ENCODE results near the gene GPSM3. TPM values are rescaled to one million over a fixed set of nuclear protein-coding genes. Genes with fewer than 3 reads are reported as not detected.

Gene GPSM3
- total RNA-seq, 1 donor from 2014 or later: 4.5 TPM

- H3K27ac Mint-ChIP-seq: no peak overlapping the region
- Histone ChIP-seq H3K79me2 (ENCODE audit: low read depth) (no peaks in the 10 kb centered on the region), H3K36me3 (no peaks in the 10 kb centered on the region), H3K4me1 (no peaks in the 10 kb centered on the region), H3K27ac (no peak overlapping the region), H3K4me2 (no peak overlapping the region), H2AFZ (replicated peaks) (no peak overlapping the region), H3K4me3 (no peak overlapping the region), H3K27me3 (no peaks in the 10 kb centered on the region), H3F3A (ENCODE audit: low read depth) (no peaks in the 10 kb centered on the region), H3K9ac (no peak overlapping the region), H4K20me1 (ENCODE audit: low read depth) (no peaks in the 10 kb centered on the region), H3K9me3 (ENCODE audit: low read depth) (no peaks in the 10 kb centered on the region)
- peaks cover 12% of the 10 kb centered on the region for H3K27me3 Mint-ChIP-seq (ENCODE audit: insufficient read depth, low read depth)
- TF ChIP-seq EZH2phosphoT487 (IDR thresholded peaks at IDR 0.05) (no peak), EZH2 (IDR thresholded peaks at IDR 0.05) (no peak), CTCF (IDR thresholded peaks at IDR 0.05) (no peak)
- DNase-seq (ENCODE audit: low spot score): no peak
- no peaks in the 10 kb centered on the region for H3K36me3 Mint-ChIP-seq
- H3K9me3 Mint-ChIP-seq: no peaks in the 10 kb centered on the region
- no peaks in the 10 kb centered on the region for H3K4me1 Mint-ChIP-seq
- no peak overlapping the region for H3K4me3 Mint-ChIP-seq
Measured at GRCh38 chr6:32218167-32218566, 25.7 kb upstream of the GPSM3 start.

GRCh38 chr6:32216998-32217397, 24.6 kb upstream of the GPSM3 start:
- Mint-ChIP-seq H3K27me3 (ENCODE audit: insufficient read depth, low read depth) (peaks cover 12% of the 10 kb centered on the region), H3K4me3 (no peak overlapping the region)
- TF ChIP-seq EZH2 (IDR thresholded peaks at IDR 0.05): no peak
- no peak for TF ChIP-seq EZH2phosphoT487 (IDR thresholded peaks at IDR 0.05)

GRCh38 chr6:32216285-32216684, 23.8 kb upstream of the GPSM3 start:
- no peaks in the 10 kb centered on the region for H3K36me3 ChIP-seq
- no peaks in the 10 kb centered on the region for H3K36me3 Mint-ChIP-seq

More at GRCh38 chr6:32216998-32217397, 24.6 kb upstream of the GPSM3 start:
- no peaks in the 10 kb centered on the region for H3K27me3 ChIP-seq
- no peaks in the 10 kb centered on the region for H4K20me1 ChIP-seq (ENCODE audit: low read depth)
- H3K9me3 Mint-ChIP-seq: no peaks in the 10 kb centered on the region
- H3K4me1 ChIP-seq: no peaks in the 10 kb centered on the region
- H3F3A ChIP-seq (ENCODE audit: low read depth): no peaks in the 10 kb centered on the region
- H3K36me3 ChIP-seq: no peaks in the 10 kb centered on the region
- no peak overlapping the region for H3K27ac Mint-ChIP-seq
- H2AFZ ChIP-seq (replicated peaks): no peak overlapping the region
- H3K9me3 ChIP-seq (ENCODE audit: low read depth): no peaks in the 10 kb centered on the region
- H3K79me2 ChIP-seq (ENCODE audit: low read depth): no peaks in the 10 kb centered on the region
- no peaks in the 10 kb centered on the region for H3K36me3 Mint-ChIP-seq
- H3K9ac ChIP-seq: no peak overlapping the region
- no peak overlapping the region for H3K4me3 ChIP-seq
- no peak overlapping the region for H3K27ac ChIP-seq
- no peak for DNase-seq (ENCODE audit: low spot score)
- H3K4me1 Mint-ChIP-seq: no peaks in the 10 kb centered on the region
- H3K4me2 ChIP-seq: no peak overlapping the region

More at GRCh38 chr6:32216285-32216684, 23.8 kb upstream of the GPSM3 start:
- Histone ChIP-seq H3K4me2 (no peak overlapping the region), H3F3A (ENCODE audit: low read depth) (no peaks in the 10 kb centered on the region), H3K9me3 (ENCODE audit: low read depth) (no peaks in the 10 kb centered on the region), H3K27ac (no peak overlapping the region), H4K20me1 (ENCODE audit: low read depth) (no peaks in the 10 kb centered on the region), H3K4me1 (no peaks in the 10 kb centered on the region), H2AFZ (replicated peaks) (no peak overlapping the region), H3K27me3 (no peaks in the 10 kb centered on the region), H3K9ac (no peak overlapping the region), H3K4me3 (no peak overlapping the region), H3K79me2 (ENCODE audit: low read depth) (no peaks in the 10 kb centered on the region)
- DNase-seq (ENCODE audit: low spot score): no peak
- H3K4me1 Mint-ChIP-seq: no peaks in the 10 kb centered on the region
- H3K27me3 Mint-ChIP-seq (ENCODE audit: insufficient read depth, low read depth): peaks cover 12% of the 10 kb centered on the region
- peak overlapping the region; percentile 46 for H3K27ac Mint-ChIP-seq
- no peak overlapping the region for H3K4me3 Mint-ChIP-seq
- TF ChIP-seq EZH2phosphoT487 (IDR thresholded peaks at IDR 0.05) (no peak), EZH2 (IDR thresholded peaks at IDR 0.05) (no peak), CTCF (IDR thresholded peaks at IDR 0.05) (no peak)
- no peaks in the 10 kb centered on the region for H3K9me3 Mint-ChIP-seq

Measured in neural progenitor cell (in vitro differentiated cells).